ENCODE measurements around the gene OLFML1.

DNA sequence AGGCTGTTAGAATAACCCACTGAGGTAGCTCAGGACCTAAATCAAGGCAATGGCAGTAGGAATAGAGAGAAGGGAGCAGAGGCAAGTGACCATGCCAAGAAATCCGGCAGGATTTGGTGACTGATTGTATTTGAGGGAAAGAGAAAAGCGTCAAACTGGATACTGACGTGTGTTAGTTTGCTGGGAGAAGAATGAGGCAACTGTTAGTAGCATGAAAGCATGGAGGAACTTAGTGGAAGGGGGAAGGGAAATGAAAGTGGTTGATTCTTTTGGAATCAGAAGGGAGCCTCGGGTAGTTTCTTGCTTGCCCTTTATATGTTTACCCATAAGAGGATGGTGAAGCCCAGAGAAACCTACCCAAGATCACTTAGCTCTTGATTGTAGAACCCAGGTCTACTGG lies 36.8 kb downstream of the OLFML1 start:
- TF ChIP-seq, protein P1, sequence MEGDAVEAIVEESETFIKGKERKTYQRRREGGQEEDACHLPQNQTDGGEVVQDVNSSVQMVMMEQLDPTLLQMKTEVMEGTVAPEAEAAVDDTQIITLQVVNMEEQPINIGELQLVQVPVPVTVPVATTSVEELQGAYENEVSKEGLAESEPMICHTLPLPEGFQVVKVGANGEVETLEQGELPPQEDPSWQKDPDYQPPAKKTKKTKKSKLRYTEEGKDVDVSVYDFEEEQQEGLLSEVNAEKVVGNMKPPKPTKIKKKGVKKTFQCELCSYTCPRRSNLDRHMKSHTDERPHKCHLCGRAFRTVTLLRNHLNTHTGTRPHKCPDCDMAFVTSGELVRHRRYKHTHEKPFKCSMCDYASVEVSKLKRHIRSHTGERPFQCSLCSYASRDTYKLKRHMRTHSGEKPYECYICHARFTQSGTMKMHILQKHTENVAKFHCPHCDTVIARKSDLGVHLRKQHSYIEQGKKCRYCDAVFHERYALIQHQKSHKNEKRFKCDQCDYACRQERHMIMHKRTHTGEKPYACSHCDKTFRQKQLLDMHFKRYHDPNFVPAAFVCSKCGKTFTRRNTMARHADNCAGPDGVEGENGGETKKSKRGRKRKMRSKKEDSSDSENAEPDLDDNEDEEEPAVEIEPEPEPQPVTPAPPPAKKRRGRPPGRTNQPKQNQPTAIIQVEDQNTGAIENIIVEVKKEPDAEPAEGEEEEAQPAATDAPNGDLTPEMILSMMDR (conservative IDR thresholded peaks at IDR 0.05), result no peak
- TF ChIP-seq ZFX (IDR thresholded peaks at IDR 0.05), result no peak

All from C4-2B (cell line).